Measurements from ENCODE around the gene PHOSPHO2.

DNA sequence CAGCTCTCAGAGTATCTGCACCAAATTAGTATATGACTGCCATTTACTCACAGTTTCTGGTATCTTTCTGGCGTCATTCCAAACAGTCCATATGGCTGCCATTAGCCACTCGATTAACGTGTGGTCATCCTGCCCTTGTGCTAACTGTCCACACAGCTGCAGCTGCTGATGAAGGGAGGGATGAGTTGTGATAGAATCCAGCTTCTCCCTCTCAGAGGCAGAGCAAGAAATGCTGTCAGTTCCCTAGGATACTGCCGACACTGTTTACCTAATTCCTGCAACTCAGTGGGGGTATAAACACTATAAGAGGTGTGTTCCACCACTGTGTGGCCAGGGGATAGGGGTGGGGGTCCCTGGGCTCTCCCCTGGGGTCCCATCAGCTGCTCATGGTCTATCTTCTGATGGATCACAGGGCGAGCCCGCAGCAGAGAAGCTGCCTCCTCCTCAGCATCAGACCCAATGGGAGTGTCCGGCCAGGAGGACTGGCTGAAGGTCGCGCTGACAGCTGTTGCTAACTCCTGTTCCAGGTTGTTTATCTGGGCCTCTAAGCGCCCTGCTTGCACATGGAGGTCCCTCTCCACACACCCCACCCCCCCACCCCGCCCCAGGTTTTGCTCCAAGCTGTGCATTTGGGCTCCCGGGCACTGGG lies 22.1 kb downstream of the PHOSPHO2 start:
- TF ChIP-seq EP300 (IDR thresholded peaks at IDR 0.05): no peak
- TF ChIP-seq, protein P1, sequence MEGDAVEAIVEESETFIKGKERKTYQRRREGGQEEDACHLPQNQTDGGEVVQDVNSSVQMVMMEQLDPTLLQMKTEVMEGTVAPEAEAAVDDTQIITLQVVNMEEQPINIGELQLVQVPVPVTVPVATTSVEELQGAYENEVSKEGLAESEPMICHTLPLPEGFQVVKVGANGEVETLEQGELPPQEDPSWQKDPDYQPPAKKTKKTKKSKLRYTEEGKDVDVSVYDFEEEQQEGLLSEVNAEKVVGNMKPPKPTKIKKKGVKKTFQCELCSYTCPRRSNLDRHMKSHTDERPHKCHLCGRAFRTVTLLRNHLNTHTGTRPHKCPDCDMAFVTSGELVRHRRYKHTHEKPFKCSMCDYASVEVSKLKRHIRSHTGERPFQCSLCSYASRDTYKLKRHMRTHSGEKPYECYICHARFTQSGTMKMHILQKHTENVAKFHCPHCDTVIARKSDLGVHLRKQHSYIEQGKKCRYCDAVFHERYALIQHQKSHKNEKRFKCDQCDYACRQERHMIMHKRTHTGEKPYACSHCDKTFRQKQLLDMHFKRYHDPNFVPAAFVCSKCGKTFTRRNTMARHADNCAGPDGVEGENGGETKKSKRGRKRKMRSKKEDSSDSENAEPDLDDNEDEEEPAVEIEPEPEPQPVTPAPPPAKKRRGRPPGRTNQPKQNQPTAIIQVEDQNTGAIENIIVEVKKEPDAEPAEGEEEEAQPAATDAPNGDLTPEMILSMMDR (IDR thresholded peaks at IDR 0.05): no peak
- TF ChIP-seq POLR2A (IDR thresholded peaks at IDR 0.05): no peak

All from tibial nerve (tissue), 4 donors.